GM19328 (cell line): ENCODE measurements around the gene OR1M1.
A peak's percentile ranks its signal among the peaks of the same experiment; 100 is the strongest.

Source experiments
- ATAC-seq: cut with Tn5 transposase; IDR thresholded peaks from one replicate; pipeline ENCODE4 v1.9.1; 2021; ENCODE audit warnings: mild to moderate bottlenecking, moderate library complexity; ENCODE audit not compliant: unreplicated experiment

OR1M1 gene

DNA sequence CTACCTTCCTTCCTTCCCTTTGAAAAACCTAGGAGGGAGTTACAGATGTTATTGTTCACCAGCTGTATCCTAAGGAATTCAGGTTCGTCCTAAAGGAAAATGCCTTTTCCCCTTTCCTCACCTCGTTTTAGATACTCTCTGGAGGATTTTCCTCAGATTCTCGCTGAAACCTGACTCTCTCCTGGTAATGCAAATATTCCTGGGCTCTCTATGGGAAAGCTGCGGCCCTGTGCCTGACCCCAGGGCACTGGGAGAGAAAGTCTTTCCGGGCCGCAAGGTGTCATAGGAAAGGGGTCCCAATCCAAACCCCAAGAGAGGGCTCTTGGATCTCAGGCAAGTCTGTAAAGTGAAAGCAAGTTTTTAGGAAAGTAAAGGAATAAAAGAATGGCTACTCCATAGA lies 13.1 kb upstream of the OR1M1 start:
- no peak for ATAC-seq

DNA sequence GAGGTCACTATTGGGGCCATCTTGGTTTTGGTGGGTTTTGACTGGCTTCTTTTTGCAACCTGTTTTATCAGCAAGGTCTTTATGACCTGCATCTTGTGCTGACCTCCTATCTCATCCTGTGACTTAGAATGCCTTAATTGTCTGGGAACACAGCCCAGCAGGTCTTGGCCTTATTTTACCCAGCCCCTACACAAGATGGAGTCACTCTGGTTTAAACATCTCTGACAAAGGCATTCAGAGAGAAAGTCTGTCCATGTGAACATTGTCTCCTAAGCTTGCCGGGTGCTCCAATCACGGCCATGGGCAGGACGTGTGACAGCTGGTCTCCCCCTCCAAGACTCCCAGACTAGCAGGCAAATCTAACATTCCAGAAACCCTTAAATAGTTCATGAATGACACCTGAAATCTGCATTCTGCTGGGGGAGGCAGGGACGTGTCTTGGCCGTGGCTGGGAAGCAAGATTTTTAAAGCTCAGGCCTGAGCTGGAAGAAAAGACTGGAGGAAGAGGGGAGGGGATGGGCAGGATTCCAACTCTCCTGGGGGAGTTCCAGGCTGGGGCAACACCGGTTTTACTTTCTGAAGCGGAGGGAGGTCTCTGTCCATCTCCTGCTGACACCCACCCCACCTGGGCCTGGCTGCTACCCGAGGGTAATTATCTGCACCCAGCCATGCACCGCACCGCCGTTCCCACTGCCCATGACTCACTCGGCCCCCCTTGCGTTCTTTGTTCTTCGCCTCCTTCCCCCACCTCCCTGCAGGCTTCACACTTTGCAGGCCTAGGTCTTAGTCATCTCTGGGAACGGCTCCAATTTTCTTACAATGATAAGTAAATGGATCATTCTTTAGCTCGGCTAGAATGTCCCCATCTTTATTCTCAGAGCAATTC lies 11.6 kb upstream of the OR1M1 start:
- no peak for ATAC-seq

DNA sequence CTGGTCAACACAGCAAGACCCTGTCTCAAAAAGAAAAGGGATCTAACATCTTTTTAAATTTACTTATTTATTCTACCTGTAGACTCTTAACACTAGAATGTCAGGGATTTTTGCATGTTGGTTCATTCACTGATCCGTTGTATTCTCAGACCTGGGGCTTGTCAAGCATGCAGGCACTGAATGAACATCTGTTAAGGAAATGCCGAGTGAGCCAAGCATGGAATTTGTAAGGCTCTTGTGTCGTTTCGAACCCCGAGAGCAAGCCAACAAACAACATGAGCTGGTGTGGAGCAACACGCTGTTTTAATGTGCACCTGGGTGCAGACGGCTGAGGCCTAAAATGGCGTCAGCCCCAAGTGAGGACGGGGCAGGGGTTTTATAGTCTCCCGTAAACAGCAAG lies 10.0 kb upstream of the OR1M1 start:
- no peak for ATAC-seq

DNA sequence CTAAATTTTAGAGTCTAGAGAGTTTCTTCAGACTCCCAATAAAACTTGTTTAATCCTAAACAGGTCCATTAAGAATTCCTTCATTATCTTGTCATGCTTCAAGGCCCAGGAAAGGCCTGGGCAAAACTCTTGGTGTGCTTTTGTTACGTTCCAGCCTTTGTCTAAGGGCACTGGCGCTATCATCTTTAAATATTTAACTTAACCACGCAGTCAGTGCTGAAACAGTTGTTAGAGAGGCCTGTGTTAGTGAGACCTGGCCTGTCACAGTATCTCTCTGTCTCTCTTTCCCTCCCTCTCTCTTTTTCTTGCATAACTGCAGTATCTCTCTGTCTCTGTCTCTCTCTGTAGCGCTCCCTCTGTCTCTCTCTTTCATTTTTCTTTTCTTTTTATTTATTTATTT lies 8.2 kb upstream of the OR1M1 start:
- no peak for ATAC-seq

DNA sequence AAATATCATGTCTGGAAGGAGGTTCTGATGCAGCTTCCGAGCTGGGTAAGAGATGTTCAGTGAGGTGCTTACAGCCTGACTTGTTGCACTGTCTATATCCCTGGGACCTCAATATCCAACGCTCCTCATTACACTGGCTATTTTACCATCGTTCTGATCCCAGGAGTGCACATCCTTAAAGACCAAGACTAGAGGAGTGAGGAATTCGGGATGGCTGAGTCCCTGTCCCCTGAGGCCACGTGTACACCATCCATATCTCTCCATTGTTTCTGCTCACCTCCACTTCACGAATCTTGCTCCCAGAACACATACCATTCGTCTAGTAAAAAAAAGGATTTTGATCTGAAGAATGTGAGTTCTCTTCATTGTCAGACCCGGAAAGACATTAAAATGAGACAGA lies 20.5 kb downstream of the OR1M1 start, which contains the start of gene OR7G2:
OR7G2 (minus strand) TSS at position 101 of the 400 bp plus-strand sequence. CDS start 4,232 bp downstream, outside the sequence.
- no peak for ATAC-seq

DNA sequence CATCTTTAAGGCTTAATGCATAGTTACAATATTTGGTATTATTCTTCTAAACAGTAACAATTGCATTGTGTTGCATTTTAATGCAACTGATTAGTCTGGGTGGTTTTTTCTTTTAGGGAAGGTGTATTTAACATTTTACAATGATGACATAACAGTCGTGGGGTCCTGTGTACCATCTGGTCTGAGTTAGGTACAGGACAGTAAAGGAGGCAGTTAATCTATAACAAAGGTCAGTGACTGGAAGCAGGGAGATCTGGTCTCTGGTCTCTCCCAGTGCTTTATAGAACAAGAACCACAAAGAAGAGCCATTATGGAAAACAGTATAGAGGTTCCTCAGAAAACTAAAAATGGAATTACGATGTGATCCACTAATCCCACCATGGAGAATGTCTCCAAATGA lies 23.1 kb downstream of the OR1M1 start:
- ATAC-seq: no peak

DNA sequence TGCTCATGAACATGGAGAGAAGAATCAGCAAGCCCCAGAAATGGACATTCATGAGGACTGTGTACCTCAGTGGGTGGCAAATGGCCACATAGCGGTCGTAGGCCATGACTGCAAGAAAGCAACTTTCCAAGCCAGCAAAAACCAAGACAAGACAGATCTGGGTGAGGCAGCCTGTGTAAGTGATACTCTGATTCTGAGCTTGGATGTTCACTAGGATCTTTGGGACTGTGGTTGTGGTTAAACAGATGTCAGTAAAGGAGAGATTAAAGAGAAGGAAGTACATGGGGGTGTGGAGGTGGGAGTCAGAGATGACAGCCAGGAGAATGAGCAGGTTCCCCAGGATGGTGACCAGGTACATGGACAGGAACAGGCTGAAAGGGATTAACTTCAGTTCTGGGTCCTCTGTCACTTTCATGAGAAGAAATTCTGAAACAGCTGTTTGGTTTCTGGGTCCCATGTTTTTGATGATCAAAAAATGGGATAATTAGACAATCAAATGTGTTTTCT lies 28.5 kb downstream of the OR1M1 start, which contains the start of gene OR7G1:
OR7G1 (minus strand) TSS at position 457 of the 507 bp plus-strand sequence; CDS start at position 457, 0 bp downstream.
- no peak for ATAC-seq

DNA sequence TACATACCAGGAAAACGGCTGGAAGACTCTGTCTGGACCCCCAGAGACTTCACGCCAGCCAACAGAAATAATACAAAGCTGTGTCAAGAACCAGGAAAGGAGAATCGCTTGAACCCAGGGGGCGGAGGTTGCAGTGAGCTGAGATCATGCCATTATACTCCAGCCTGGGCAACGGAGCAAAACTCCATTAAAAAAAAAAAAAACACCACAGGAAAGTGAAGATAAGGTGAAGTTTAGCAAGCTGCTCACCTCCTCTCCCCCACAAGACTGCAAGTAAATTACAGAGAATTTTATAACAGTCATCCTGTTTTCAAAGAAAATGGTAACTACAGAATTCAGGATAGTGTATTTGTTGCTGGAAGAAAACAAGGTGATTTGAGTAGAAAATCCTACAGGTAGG lies 29.7 kb downstream of the OR1M1 start:
- ATAC-seq: no peak

DNA sequence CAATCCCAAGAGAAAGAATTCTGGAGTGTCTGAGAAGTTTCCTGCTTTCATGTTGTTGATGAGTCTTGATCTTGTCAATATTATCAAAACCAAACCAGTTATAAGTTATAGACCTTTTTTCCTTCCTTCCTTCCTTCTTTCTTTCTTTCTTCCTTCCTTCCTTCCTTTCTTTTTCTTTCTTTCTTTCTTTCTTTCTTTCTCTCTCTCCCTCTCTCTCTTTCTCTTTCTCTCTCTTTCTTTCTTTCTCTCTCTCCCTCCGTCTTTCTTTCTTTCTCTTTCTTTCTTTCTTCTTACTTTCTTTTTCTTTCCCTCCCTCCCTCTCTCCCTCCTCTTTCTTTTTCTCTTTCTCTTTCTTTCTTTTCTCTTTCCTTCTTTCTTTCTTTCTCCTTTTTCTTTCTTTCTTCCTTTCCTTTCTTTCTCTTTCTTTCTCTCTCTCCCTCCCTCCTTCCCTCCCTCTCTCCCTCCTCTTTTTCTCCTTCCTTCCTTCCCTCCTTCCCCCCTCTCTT lies 40.1 kb downstream of the OR1M1 start, which contains the start of gene OR7G3:
OR7G3 (minus strand) TSS at position 51 of the 506 bp plus-strand sequence; CDS start at position 51, 0 bp downstream.
- ATAC-seq: no peak

DNA sequence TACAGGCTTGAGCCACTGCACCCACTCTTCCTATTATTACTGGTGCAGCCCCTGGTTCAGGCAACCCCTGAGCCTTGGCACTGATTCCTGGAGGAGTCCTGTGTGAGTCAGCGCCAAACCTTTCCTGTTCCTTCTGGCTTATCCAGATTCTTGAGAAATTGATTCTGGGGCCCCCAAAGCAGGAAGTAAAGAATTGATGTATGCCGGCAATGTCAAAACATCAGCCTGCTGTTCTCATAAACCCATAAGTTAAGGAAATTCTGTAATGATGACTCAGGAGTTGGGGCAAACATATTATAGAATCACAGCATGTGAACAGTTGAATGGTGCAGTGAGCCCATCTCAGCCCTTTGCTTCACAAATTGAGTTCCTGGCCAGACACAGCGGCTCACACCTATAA lies 41.3 kb downstream of the OR1M1 start:
- no peak for ATAC-seq

DNA sequence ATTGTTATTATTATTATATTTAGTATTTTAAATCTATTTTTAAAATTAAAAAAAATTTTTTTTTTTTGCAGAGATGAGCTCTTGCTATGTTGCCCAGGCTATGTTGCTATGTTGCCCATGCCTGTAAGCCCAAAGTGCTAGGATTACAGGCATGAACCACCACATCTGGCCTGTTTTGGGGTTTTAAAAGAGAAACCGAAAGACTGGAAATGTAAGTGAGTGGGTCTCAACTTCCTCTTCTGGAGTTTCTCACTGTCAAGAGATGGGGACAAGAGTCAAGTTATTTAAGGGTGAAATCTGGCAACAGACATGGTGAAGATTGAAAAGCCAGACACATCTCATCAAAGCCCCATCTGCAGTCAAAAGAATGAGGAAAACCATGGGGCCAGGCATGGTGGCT lies 44.1 kb downstream of the OR1M1 start:
- ATAC-seq: no peak

DNA sequence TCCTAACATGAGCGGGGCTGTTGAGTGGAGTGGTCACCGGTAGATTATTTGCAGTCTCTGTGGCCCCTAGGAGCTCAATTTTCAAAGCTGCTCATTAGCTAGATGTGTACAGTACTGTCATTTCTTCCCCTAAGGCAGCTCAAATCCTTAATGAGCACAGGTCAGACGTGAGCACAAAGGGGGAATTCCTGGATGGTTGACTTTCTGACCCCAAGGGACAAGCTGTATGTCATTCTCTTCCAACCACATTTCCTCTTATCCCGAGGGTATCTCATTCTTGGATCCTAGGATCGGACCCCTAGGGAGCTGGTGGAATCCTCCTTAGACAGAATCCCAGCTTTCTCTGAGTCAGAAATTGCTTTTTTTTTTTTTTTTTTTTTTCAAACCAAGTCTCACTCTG lies 45.6 kb downstream of the OR1M1 start:
- ATAC-seq: no peak

DNA sequence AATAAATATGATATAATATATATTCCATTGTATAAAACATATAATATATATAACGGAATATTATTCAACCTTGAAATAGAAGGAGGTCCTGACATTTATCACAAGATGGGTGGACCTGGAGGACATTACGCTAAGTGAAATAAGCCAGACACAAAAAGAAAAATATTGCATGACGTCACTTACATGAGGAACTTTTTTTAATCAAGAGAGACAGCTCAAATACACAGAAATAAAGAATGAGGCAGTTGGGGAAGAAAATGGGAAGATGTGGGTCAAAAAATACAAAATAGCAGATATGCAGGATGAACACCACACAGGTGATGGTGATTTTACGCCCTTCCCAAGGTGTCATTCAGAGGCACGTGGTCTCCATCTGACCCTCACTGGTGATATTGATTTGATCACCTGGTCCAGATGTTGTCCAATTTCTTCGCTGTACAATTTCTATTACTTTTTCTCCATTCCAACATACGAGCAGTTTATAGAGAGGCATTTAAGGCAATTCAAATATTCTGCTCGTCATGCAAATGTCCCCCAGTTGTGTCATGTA lies 52.8 kb downstream of the OR1M1 start:
- ATAC-seq: no peak

DNA sequence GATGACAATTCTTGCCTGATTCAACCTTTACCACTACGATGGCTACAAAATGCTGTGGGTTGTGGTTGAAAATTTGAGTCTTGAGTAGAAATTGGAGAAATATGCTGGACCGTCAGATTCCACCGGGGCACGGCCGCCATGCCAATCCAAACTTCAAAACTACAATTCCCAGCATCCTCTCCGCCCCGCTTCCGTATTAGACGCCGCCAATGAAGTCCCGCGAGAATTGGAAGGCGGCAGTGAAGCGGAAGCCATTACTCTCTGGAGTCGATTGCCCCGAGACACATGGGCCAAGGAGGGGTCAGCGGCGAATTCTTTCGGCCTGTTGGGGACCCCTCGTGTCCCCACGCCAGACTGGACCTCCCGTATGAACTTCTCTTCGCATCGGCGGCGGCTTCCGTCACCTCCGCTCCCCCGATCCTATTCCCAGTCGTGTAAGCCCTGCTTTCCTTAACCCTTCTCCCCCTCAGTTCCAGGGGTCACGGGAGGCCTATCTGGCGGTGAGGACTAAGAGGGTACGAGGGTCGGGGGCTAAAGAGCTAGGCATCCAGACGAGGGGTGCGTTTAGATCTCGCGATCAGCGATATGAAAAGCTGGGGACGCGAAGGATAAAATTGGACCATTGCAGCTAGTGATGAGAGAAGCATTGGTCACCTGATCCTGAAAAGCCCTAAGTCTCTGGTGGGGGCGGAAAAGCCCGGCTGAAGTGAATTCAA lies 53.5 kb downstream of the OR1M1 start, which contains the start of gene ZNF317:
ZNF317 (plus strand) TSS at position 239 of the 716 bp plus-strand sequence. CDS start 15,620 bp downstream, outside the sequence.
- ATAC-seq: peak; percentile 94

DNA sequence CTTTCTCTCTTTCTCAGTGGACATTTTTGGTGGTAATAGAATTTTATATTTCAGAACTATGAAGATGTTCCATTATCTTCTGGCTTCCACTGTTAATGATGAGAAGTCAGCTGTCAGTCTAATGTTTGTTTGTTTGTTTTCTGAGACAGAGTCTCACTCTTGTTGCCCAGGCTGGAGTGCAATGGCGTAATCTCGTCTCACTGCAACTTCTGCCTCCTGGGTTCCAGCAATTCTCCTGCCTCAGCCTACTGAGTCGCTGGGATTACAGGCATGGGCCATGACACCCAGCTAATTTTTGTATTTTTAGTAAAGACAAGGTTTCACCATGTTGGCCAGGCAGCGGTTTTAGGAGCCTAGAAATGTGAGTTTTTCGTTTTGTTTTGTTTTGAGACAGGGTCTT lies 58.1 kb downstream of the OR1M1 start:
- ATAC-seq: no peak
